ENCODE results near the gene RTL10.

Gene RTL10

GRCh38 chr22:19902245-19902715 lies 47.6 kb upstream of the RTL10 start:
- POLR2A ChIA-PET = interaction anchor here (1.3 kb wide), 1 partner anchor 22 kb away, joined by 3 read pairs; no protein-coding TSS in a partner anchor
- TF ChIP-seq PRDM4 (tag by site-specific recombination; IDR thresholded peaks at IDR 0.05) = no peak
- peak; percentile 35; the same call in 1 of the 2 replicates for TF ChIP-seq GLIS1 (tag by site-specific recombination; IDR thresholded peaks at IDR 0.05)
- Histone ChIP-seq H3K27ac (ENCODE audit: extremely low read depth, low read depth, low read length) (no peak overlapping the region), H3K9me3 (ENCODE audit: control insufficient read depth, insufficient read depth, low read depth, low read length) (no peaks in the 10 kb centered on the region), H3K36me3 (ENCODE audit: control insufficient read depth in 2 of 2, insufficient read depth in 1 of 2, low read length in 2 of 2) (peaks cover 0 to 8% of the 10 kb centered on the region in 2 experiments; a peak in 1 of 3 replicates), H3K4me1 (ENCODE audit: control insufficient read depth, insufficient read depth, low read length) (no peaks in the 10 kb centered on the region), H3K4me3 (ENCODE audit: low read depth, low read length) (no peak overlapping the region)
- CTCF ChIA-PET = interaction anchor here (1.2 to 4.8 kb wide), 4 partner anchors 9 to 172 kb away, joined by 3 to 45 read pairs (median 11); no protein-coding TSS in a partner anchor

- CTCF ChIA-PET = interaction anchor here (0.7 to 3.0 kb wide), 4 partner anchors 9 to 171 kb away, joined by 3 to 15 read pairs (median 6); no protein-coding TSS in a partner anchor
- TF ChIP-seq ZNF121 (tag by site-specific recombination; IDR thresholded peaks at IDR 0.05) (no peak), ZNF214 (tag by site-specific recombination; IDR thresholded peaks at IDR 0.05; ENCODE audit: borderline replicate concordance) (no peak), ZNF571 (tag by site-specific recombination; IDR thresholded peaks at IDR 0.05) (no peak), ZSCAN16 (tag by site-specific recombination; IDR thresholded peaks at IDR 0.05) (no peak), ZNF621 (tag by site-specific recombination; IDR thresholded peaks at IDR 0.05) (no peak), ZNF600 (tag by site-specific recombination; IDR thresholded peaks at IDR 0.05) (no peak), ZNF16 (tag by site-specific recombination; IDR thresholded peaks at IDR 0.05; ENCODE audit: low read depth) (no peak), HOXD13 (CRISPR knock-in tag; IDR thresholded peaks at IDR 0.05; ENCODE audit: borderline replicate concordance) (no peak), GLI2 (tag by site-specific recombination; IDR thresholded peaks at IDR 0.05; ENCODE audit: borderline replicate concordance, low read depth) (no peak), ZNF529 (tag by site-specific recombination; IDR thresholded peaks at IDR 0.05; ENCODE audit: insufficient replicate concordance) (no peak), IKZF3 (tag by site-specific recombination; IDR thresholded peaks at IDR 0.05) (no peak), ZFP3 (tag by site-specific recombination; IDR thresholded peaks at IDR 0.05; ENCODE audit: low read depth) (no peak), ZBTB44 (tag by site-specific recombination; IDR thresholded peaks at IDR 0.05) (no peak), ZNF530 (tag by site-specific recombination; IDR thresholded peaks at IDR 0.05; ENCODE audit: low read depth) (no peak), SETDB1 (IDR thresholded peaks at IDR 0.05; ENCODE audit: insufficient read length, low read length) (no peak), ZNF558 (tag by site-specific recombination; IDR thresholded peaks at IDR 0.05) (no peak)
- TF ChIP-seq, protein P1, sequence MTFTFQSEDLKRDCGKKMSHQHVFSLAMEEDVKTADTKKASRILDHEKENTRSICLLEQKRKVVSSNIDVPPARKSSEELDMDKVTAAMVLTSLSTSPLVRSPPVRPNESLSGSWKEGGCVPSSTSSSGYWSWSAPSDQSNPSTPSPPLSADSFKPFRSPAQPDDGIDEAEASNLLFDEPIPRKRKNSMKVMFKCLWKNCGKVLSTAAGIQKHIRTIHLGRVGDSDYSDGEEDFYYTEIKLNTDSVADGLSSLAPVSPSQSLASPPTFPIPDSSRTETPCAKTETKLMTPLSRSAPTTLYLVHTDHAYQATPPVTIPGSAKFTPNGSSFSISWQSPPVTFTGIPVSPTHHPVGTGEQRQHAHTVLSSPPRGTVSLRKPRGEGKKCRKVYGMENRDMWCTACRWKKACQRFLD (tag by site-specific recombination; IDR thresholded peaks at IDR 0.05) = no peak
- TF ChIP-seq, protein P2, sequence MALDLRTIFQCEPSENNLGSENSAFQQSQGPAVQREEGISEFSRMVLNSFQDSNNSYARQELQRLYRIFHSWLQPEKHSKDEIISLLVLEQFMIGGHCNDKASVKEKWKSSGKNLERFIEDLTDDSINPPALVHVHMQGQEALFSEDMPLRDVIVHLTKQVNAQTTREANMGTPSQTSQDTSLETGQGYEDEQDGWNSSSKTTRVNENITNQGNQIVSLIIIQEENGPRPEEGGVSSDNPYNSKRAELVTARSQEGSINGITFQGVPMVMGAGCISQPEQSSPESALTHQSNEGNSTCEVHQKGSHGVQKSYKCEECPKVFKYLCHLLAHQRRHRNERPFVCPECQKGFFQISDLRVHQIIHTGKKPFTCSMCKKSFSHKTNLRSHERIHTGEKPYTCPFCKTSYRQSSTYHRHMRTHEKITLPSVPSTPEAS (tag by site-specific recombination; IDR thresholded peaks at IDR 0.05) = no peak
- TF ChIP-seq, protein P3, sequence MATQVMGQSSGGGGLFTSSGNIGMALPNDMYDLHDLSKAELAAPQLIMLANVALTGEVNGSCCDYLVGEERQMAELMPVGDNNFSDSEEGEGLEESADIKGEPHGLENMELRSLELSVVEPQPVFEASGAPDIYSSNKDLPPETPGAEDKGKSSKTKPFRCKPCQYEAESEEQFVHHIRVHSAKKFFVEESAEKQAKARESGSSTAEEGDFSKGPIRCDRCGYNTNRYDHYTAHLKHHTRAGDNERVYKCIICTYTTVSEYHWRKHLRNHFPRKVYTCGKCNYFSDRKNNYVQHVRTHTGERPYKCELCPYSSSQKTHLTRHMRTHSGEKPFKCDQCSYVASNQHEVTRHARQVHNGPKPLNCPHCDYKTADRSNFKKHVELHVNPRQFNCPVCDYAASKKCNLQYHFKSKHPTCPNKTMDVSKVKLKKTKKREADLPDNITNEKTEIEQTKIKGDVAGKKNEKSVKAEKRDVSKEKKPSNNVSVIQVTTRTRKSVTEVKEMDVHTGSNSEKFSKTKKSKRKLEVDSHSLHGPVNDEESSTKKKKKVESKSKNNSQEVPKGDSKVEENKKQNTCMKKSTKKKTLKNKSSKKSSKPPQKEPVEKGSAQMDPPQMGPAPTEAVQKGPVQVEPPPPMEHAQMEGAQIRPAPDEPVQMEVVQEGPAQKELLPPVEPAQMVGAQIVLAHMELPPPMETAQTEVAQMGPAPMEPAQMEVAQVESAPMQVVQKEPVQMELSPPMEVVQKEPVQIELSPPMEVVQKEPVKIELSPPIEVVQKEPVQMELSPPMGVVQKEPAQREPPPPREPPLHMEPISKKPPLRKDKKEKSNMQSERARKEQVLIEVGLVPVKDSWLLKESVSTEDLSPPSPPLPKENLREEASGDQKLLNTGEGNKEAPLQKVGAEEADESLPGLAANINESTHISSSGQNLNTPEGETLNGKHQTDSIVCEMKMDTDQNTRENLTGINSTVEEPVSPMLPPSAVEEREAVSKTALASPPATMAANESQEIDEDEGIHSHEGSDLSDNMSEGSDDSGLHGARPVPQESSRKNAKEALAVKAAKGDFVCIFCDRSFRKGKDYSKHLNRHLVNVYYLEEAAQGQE (tag by site-specific recombination; IDR thresholded peaks at IDR 0.05) = no peak
- Histone ChIP-seq H3K36me3 (ENCODE audit: control insufficient read depth in 2 of 2, insufficient read depth in 1 of 2, low read length in 2 of 2) (peaks cover 0 to 11% of the 10 kb centered on the region in 2 experiments; a peak in 1 of 3 replicates), H3K4me3 (ENCODE audit: low read depth, low read length) (no peak overlapping the region), H3K9me3 (ENCODE audit: control insufficient read depth, insufficient read depth, low read depth, low read length) (no peaks in the 10 kb centered on the region), H3K4me1 (ENCODE audit: control insufficient read depth, insufficient read depth, low read length) (no peaks in the 10 kb centered on the region), H3K27ac (ENCODE audit: extremely low read depth, low read depth, low read length) (no peak overlapping the region)
- POLR2A ChIA-PET = interaction anchor here (1.3 kb wide), 1 partner anchor 21 kb away, joined by 3 read pairs; no protein-coding TSS in a partner anchor
Measured at GRCh38 chr22:19901577-19902244, 47.0 kb upstream of the RTL10 start.
